GM21576 (cell line): ENCODE results near the gene COA8.

Experiments
- ATAC-seq: cut with Tn5 transposase; IDR thresholded peaks from one replicate; pipeline ENCODE4 v1.9.1; 2021; ENCODE audit warnings: mild to moderate bottlenecking, moderate library complexity; ENCODE audit not compliant: unreplicated experiment

Gene COA8

DNA sequence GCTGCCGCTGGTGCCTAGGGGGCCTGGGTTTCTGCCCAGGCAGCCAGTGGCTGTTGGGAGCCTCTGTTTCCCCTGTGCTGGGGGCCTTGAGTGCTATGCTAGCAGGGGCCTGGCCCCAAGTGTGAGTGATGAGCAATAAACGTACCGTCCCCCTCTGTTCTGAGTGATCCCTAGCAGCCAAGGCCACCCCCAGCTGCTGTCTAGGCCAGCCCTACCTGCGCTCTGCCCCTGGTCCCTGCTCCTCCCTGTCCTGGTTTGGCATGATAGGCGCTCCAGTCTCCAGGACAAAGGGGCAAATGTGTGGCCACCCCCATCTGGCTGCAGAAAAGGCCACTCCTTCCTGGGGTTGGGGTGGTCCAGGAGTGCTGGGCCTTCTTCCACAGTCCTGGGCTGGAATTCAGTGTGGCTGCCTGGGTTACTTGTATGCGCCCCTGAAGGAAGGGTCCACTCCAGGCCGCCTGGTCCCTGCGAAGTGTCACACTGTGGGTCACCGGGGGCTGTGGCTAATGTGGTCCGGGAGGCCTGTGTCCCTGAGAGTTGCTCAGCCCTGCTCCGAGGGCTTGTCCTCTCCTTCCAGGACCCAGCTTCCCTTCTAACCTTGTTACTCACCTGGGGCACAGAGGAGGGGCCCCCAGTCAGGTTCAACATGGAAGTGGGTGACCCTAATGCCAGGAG, 26.7 kb upstream of the COA8 start:
- no peak for ATAC-seq

DNA sequence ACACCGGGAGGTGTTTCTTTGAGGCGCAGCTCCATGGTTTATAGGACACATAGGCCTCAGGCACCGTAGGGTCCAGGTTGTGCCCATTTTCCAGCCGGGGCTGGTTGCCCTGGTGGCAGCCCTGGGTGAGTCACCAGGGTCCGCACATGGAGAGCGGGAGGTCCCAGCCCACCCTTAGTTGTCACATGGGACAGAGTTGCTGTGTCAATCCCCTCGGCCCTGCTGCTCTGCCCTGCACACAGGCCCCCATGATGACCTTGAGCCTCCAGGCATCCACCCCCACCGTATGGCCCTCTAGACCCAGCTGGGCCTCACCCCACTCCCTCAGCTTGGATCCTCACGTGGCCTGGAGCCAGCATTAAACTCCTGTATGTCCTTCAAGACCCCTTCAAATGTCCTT, 26.1 kb upstream of the COA8 start:
- no peak for ATAC-seq

DNA sequence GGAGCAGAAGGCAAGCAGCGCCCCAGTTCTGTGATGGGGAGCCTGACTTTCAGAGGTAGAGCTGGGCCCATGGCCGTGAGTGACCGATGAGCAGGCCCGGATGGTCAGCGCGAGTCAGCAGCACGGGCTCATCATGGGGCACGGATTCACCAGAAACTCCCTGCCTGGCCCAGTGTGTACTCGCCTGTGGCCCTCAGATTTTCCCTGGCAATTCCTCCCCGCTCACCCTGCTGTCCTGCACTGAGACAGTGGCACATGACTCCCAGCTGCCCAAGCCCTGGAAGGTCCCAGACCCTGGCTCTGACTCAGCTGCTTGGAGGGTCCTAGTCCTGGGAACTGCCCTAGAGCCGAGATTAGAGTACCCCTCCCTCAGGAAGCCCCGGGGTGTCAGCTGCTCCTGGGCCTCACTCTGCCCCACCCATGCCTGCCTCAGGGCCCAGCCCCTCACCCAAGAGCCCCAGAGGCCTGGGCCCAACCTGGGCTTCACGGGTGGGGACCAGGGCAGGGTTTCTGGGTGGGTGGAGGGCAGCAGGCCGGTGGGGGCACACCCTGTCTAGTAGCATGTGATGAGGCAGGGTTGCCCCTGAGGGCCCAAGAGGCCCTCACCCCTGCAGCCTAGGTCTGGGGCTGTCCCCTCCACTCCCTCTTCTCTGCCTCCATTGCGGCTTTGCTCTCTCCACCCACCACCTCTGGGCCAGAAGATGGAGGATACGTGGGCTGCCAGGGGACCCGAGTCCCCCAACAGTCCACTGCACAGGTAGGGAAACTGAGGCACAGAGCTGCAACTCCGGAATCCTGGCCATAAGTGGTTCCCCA, 25.4 kb upstream of the COA8 start:
- ATAC-seq, result no peak

- ATAC-seq, result no peak
These were observed 24.3 kb upstream of the COA8 start for GRCh38 chr14:103538291-103539055.

- ATAC-seq, result no peak
These were observed 23.5 kb upstream of the COA8 start for GRCh38 chr14:103539056-103539825.

DNA sequence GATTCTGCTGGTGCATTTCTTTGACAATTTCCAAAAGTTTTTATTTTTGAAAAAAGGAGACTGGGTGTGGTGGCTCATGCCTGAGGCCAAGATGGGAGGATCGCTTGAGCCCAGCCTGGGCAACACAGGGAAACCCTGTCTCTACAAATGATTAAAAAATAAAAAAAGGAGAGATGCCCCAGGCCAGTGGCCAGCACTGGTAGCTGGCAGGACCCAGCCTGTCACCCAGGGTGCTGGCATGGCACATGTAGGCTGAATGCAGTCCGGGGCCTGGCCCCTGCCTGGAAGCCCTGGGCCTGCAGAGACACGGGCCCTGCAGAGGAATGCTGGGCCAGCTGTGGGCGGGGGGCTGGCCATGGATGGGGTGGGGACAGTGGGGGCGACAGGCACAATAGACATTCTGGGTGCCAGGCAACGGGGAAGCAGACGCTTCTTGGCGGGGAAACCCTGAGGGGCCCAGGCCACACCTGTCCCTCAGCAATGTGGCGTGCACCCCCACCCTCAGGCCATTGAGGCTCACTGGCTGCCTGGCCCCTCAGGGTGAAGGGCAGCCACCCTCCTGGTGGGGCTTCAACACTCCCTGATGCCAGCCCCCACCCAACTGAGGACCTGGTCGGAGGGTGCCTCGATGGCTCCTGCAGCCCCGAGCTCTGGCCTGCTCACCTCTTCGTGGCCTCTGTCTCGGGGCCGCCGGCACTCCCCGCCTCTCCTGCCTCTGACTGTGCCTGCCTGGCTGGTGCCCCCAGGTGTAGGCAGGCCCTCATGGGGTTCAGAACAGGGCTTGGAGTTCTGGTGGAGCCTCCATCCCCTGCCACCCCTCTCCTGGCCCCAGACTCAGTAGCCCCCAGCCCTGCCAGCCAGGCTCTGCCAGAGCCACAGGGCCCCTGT, 21.7 kb upstream of the COA8 start:
- no peak for ATAC-seq

DNA sequence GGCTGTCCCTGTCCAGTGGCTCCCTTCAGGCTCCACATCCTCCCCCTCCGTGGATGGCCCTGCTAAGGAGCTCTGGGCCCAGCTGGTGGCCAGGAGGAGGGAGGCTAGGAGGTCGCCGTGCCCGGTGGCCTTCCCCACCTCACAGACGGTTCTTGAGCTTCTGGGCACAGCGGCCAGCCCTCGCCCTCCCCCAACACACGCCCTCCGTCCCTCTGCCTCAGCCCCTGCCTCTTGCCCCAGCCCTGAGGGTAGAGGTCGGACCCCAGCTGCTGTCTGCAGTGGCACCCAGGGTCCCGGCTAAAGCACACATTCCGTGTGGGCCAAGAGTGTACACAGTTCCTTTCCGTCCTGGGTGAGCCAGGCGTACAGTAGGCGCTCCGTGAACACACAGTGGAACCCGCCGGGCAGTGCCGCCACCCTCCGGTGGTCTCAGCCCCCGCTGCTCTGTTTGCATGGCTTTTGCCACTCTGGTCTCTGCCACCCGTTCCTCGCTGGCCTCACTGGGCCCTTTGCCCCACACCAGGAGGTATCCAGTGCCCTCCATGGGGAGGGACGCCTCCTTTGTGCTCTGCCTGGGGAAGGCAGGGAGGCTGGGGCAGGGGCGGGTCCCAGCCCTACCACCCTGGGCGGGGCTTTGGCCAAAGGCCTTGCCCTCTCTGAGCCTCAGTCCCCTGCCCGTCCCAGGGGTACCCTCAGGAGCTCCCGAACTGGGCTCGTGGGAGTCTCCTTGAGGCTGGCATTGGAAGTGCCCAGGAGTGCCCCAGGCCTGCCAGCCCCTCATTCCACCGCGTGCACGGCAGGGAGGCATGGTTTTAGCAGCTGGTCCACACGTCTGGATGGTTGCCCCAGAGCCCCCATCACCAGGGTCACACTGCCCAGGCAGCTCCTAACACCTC, 20.8 kb upstream of the COA8 start:
- ATAC-seq, result no peak

DNA sequence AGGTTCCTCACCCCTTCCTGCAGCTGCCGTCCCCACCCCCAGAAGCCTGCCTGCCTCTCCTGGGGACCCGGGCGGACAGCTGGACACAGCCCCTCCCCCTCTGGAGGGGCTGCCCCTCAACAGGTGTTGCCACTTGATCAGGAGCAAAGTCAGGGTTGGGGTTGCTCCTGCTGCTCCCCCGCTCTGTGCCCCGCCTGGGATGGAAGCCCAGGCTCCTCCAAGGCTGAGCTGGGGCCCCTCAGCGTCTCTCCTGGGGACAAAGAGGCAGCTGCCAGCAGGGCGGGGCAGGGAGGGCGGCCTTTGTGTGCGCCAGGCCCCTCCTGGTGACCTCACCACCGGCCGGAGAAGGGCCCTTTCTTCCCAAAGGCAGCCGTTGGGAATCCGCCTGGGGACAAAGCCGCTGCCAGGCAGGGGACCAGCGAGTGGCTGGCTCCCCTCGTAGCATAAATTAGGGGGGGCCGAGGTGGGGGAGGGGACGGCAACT, 20.1 kb upstream of the COA8 start:
- ATAC-seq, result no peak

- no peak for ATAC-seq
These were observed 19.6 kb upstream of the COA8 start for GRCh38 chr14:103543140-103543539.

DNA sequence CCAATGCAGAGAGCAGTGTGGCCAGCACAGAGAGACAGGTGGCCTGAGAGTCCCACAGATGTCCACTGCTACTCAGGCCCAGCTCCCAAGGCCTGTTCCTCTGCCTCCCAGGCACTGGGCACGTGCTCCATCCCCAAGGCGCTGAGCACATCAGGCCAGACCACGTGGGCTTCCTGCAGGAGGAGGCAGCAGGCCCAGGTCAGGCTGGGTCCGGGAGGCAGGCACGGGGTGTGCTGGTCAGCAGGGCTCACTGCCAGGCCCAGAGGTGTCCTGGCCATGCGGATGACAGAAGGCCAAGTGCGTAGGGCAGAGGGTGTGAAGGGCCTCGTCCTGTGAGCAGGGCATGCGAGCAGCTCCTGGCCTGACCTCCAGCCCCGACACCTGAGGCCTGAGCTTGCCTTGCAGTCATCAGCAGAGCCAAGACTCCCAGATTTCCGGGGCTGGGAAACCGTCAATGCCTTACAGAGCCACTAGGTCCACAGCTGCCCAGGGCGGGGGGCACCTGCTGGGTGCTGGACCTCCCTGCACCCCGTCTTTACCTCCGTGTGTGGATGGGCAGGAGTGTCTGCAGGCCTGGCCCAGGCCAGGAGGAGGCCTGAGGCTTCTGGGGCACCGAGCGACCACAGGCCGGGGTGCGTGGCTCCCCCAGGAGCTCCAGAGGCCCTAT, 18.9 kb upstream of the COA8 start:
- ATAC-seq, result no peak

- ATAC-seq, result no peak
These were observed 18.2 kb upstream of the COA8 start for GRCh38 chr14:103544388-103545218.

DNA sequence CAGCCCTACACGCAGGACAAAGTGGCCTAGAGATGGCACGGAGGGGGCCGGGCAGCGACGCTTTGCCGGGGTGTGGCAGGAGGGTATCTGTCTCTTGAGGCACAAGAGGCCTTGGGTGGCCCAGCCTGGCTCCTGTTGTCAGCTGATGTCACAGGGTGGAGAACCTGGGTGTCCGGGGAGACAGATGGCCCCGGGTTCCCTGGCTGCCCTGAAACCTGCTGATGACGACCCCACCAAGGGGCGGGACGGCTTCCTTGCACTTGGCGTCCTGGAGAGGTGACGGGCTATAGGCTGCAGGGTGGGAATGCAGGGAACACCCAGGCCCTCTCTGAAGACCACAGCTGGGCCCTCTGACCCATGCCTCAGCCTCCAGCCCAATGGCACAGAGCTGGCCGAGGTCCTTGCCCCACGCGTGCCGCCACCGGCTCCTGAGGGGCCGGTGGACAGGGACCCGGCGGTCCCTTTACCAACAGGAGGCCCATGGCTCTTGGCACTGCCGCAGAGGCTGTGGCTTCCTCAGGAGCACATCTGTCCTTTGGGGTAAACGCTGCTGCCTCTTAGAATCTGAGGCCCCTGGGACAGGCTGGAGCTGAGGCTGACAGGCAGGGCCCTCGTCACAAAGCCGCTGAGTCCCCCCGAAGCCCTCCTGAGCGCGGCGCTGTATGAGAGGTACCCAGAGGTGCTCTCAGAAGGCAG, 17.4 kb upstream of the COA8 start:
- ATAC-seq, result no peak

DNA sequence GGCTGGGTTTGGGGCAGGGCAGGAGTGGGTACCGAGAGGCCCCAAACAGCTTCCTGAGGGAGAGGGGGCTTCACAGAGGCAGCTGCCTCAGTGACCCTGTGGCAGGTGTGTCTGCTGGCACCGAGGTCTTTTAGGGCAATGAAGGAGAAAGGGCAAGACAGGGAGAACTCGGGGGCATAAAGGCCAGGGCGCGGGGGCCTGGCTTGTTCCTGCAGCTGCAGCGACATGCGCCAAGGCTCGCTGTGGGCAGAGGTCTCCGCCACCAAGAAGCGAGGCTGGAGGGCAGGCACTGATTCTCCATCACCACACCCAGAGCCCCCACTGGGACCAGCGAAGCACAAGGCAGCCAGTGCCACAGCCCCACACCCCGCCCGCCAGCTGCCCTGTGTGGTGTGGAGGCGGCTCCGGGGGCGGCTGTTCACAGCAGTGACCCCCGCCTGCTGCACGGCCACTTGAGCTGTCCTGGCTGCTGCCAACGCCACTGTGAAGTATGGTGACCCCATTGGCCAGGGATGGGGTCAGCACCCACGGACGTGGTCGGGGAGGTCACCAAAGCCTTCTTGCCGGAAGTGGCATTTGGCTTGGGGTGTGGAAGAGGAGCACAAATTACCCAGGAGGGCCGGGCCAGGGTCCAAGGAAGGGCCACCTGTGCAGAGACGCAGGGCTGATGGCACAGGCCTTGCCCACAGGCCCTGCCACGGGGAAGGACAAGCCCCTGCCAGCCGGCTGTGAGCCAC, 16.7 kb upstream of the COA8 start:
- ATAC-seq, result no peak

DNA sequence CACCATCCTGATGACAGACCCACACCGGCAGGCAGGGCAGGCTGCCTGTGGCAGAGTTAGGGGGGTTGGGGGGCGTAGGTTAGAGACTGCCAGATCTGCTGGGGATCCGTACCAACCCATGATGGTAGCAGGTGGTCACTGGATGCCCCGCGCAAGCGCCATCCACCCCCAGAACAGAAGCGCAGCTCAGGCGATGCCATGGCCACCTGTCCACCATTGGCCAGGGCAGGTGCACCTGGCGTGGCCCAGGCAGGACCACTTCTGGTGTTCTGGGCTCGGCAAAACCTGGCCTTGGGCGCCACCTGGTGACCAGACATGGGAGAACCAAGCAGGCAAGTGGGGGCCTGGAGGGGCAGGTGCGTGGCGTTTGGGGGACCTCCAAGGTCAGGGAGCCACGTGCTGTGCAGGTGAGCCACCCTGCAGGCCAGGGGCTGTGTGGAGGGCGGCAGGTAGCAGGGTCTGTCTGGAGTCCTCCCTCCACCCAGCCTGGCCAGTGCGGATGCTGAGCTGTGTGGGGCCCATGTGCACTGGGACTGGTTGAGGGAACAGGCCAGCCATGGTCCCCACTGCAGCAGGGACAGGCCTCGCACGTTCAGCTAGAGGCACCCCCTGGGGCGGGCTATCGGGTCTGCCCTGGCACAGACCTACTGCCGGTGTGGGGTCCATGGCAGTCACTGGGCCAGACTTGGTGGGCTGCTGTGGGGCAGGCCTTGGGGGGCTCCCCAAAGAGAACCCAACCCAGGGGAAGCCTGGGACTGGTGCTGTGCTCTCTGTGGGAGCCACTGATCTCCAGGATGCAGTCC, 15.9 kb upstream of the COA8 start:
- no peak for ATAC-seq

DNA sequence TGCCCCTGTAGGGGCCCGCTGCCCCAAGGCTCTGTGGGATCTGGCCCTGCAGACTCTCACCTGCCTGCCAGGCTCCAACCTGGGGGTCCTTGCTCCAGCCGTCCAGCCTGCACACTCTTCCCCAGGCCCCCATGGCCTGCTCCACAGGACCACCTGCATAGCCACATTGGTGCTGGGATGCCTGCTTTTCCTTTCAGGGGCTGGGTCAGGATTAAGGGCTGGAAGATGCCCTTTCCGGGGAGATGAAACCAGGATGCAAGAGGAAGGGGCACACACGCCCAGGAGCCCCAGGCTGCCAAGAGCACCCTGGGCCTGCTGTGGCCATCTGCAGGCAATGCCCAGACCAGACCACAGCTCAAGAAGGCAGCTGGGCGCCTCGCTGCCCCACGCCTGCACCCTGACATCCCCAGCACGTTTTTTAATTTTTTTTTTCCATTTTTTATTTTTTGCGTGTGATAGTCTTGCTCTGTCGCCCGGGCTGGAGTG, 15.3 kb upstream of the COA8 start:
- no peak for ATAC-seq
